Kidney (tissue), 14 donors: ENCODE results near the gene DNAJB4. TPM values are rescaled to one million over a fixed set of nuclear protein-coding genes. Genes with fewer than 3 reads are reported as not detected.

Experiments
- DNase-seq, 5 donors: peaks; one replicate each; pipeline ENCODE4 v3.0.0-alpha.2; 2013 to 2020
- FAIRE-seq: peaks from 2 replicates; lab custom pipeline; 2012; peaks lifted over from hg19 to GRCh38; lab: Jason Lieb, UNC
- H3K27ac ChIP-seq, 2 donors: one replicate each; pipeline ENCODE4 v1.7.0; 2013; ENCODE audit warnings: low read depth in 2 of 2, low read length in 2 of 2, inconsistent platforms in 1 of 2
- H3K27me3 ChIP-seq: one replicate; pipeline ENCODE4 v1.7.1; 2013; ENCODE audit warnings: low read length, inconsistent platforms; ENCODE audit not compliant: control insufficient read depth, insufficient read depth
- H3K36me3 ChIP-seq, 3 donors: one replicate each; pipeline versions ENCODE4 v1.7.0 to v1.7.1; 2013; ENCODE audit warnings: low read length in 3 of 3, control low read depth in 1 of 3, inconsistent platforms in 1 of 3; ENCODE audit not compliant: insufficient read depth in 3 of 3, control insufficient read depth in 2 of 3
- H3K4me1 ChIP-seq, 3 donors: one replicate each; pipeline versions ENCODE4 v1.7.0 to v1.7.1; 2013; ENCODE audit warnings: low read length in 3 of 3, inconsistent platforms in 1 of 3, low read depth in 1 of 3; ENCODE audit not compliant: control insufficient read depth in 2 of 3, insufficient read depth in 2 of 3
- H3K4me3 ChIP-seq, 3 donors: one replicate each; pipeline versions ENCODE4 v1.7.0 to v1.8.1; 2013; ENCODE audit warnings: low read length in 3 of 3, control low read depth in 1 of 3, inconsistent platforms in 1 of 3
- H3K9ac ChIP-seq, 3 donors: one replicate each; pipeline versions ENCODE4 v1.7.0 to v1.7.1; 2013; ENCODE audit warnings: low read length in 3 of 3, control low read depth in 1 of 3, inconsistent platforms in 1 of 3
- H3K9me3 ChIP-seq, 3 donors: one replicate each; pipeline versions ENCODE4 v1.7.0 to v1.7.1; 2013; ENCODE audit warnings: low read length in 3 of 3, control low read depth in 1 of 3, inconsistent platforms in 1 of 3; ENCODE audit not compliant: control insufficient read depth in 2 of 3, insufficient read depth in 1 of 3
- CTCF ChIP-seq: IDR thresholded peaks from 3 replicates; pipeline ENCODE4 v1.5.1; 2012; ENCODE audit warnings: mild to moderate bottlenecking, moderate library complexity, borderline replicate concordance; ENCODE audit not compliant: insufficient read depth; ENCODE audit errors: extremely low read depth
- intact Hi-C: fragments of 100-400 bp; cut with DNase I; formaldehyde crosslinking; loops from one replicate; pipeline ENCODE4 v1.11.1; 2022
- polyA plus RNA-seq: library from polyadenylated mRNA; stranded (reverse); fragments of 350-450 nt; fragmentation: Illumina TruSeq; extraction: RNeasy Lipid Tissue Mini Kit (QIAGEN cat#74804); gene quantifications from one replicate; pipeline ENCODE4 v1.2.3, GENCODE V29; 2014; ENCODE audit warnings: low read depth, low replicate concordance; ENCODE audit not compliant: insufficient read depth
- total RNA-seq: library from RNA; stranded (reverse); fragmentation: NEBNext Ultra II Directional; extraction: Animal tissue kit (Norgen Biotek cat#: 25700); gene quantifications from one replicate; pipeline ENCODE4 v1.2.1, GENCODE V29; 2021
- donor health status: control.
- donor health status: control.
- donor health status: control.
- donor health status: control.
- donor health status: control.
- donor health status: DM: yes; HTN: yes; CAD: no.
- donor health status: Normal renal cell carcinoma (clear cell type).

DNAJB4 gene
- total and polyA plus RNA-seq, 2 donors from 2014 or later: 17.0 to 34.7 TPM

DNA sequence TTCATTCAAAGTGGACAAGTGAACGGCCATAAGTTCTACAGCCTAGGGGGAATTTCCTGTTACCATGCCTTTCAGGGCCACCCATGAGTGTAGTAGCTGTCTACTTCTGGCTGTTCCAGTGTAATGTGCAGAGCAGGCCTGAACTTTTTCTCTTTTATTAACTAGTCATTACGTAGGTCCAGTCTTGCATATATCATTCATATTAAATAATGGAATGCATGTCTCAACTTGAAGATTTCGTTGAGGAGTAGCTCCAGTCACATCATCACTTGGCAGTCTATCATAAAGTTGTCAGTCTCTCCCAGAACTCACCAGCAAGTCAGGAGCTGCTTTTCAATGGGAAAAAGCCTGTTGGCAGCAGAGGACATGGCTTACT, 29.0 kb downstream of the DNAJB4 start:
- Histone ChIP-seq H3K4me1 (no peaks in the 10 kb centered on the region), H3K27me3 (no peaks in the 10 kb centered on the region), H3K4me3 (no peak overlapping the region), H3K27ac (no peak overlapping the region), H3K9me3 (no peaks in the 10 kb centered on the region), H3K9ac (no peak overlapping the region), H3K36me3 (no peaks in the 10 kb centered on the region)
- no peak for TF ChIP-seq CTCF
- intact Hi-C loops: no loop called here
- FAIRE-seq (no peak), DNase-seq (no peak)

DNA sequence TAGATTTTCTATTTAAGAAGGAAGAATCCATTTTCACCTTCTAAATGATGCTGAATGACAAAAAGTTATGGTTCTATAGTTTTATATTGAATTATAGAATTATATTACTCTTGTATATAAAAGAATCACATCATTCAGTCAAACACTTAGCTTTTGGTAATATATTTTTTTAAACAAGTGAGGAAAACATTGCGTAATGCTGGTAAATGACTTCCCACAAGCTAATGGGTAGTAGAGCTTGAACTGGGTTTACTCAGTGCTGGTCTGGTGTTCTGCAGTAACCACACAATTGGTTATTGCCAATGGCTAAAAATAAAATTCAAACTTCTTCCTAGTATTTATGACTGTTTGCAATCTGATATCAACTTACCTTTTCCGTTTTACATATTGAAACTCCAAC, 30.4 kb downstream of the DNAJB4 start:
- Histone ChIP-seq H3K36me3 (no peaks in the 10 kb centered on the region), H3K27ac (no peak overlapping the region), H3K4me1 (no peaks in the 10 kb centered on the region), H3K4me3 (no peak overlapping the region), H3K9me3 (no peaks in the 10 kb centered on the region), H3K27me3 (no peaks in the 10 kb centered on the region), H3K9ac (no peak overlapping the region)
- no peak for DNase-seq
- FAIRE-seq: no peak
- intact Hi-C loops: no loop called here
- TF ChIP-seq CTCF: no peak

DNA sequence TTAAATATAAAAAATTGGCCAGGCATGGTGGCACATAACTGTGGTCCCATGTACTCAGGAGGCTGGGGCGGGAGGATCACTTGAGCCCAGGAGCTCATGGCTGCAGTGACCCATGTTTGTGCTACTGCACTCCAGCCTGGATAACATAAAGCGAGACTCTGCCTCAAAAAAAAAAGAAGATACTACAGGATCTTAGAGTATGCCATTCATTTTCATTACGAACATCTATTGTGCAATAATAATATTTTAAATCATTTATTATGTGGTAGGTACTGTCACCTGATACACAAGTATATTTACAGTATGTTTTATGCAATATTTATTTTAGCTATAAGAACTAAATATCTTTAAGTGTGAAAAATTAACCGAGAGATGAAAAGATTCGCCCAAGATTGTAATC, 31.7 kb downstream of the DNAJB4 start:
- FAIRE-seq (no peak), DNase-seq (no peak)
- no peak for TF ChIP-seq CTCF
- intact Hi-C loops: no loop called here
- no peaks in the 10 kb centered on the region for H3K27me3 ChIP-seq
- H3K27ac ChIP-seq: no peak overlapping the region
- no peak overlapping the region for H3K9ac ChIP-seq
- no peaks in the 10 kb centered on the region for H3K36me3 ChIP-seq
- no peaks in the 10 kb centered on the region for H3K4me1 ChIP-seq
- H3K9me3 ChIP-seq: no peaks in the 10 kb centered on the region
- H3K4me3 ChIP-seq: no peak overlapping the region

- H3K4me3 ChIP-seq: no peak overlapping the region
- no peaks in the 10 kb centered on the region for H3K36me3 ChIP-seq
- no peaks in the 10 kb centered on the region for H3K4me1 ChIP-seq
- no peak overlapping the region for H3K9ac ChIP-seq
- H3K27ac ChIP-seq: no peak overlapping the region
- no peaks in the 10 kb centered on the region for H3K27me3 ChIP-seq
- FAIRE-seq (no peak), DNase-seq (no peak)
- H3K9me3 ChIP-seq: no peaks in the 10 kb centered on the region
- intact Hi-C loops: no loop called here
- no peak for TF ChIP-seq CTCF
These were observed 33.3 kb downstream of the DNAJB4 start for GRCh38 chr1:78038071-78038470.
